ENCODE data around the gene GNPNAT1.

Gene GNPNAT1

DNA sequence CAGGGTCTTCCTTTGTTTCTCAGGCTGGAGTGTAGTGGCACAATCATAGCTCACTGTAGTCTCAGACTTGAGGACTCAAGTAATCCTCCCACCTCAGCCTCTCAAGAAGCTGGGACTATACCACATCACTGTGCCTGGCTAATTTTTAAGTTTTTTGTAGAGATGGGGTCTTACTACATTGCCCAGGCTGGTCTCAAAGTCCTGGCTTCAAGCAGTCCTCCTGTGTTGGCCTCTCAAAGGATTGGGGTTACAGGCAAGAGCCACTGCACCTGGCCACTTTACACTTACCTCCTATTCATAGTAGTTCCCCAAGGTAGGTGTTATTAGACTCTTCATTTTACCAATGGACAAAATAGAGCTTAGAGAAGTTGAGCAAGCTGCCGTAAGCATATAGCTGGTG lies 32.3 kb downstream of the GNPNAT1 start:
- no peak overlapping the region for H3K27ac ChIP-seq (replicated peaks; ENCODE audit: low read length)

DNA sequence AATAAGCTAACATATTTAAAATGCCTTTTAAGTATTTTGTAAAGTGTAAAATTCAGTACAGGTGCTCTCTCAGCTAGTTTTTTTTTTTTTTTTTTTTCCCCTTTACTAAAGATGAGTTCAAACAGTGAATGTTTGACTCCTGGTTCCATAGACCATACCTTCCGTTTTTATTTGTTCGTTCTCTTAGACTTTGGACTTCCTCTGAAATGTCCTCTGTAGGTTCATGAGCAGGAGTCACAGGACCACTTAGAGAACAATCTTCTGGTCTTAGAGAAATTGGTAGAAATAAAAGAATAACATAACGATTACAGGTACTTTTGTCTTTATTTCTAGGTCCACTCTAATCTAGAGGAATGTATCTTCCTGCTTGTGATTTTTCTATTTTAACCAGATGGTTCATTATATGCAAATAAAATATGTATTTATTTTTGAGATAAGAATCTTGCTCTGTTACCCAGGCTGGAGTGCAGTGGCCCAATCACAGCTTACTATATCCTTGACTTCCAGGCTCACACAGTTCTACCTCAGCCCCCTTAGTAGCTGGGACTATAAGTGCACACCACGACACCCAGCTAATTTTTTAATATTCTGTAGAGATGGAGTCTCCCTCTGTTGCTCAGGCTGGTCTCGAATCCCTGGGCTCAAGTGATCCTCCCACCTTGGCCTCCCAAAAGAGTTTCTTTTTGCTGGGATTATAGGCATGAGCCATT lies 35.6 kb downstream of the GNPNAT1 start:
- H3K4ac ChIP-seq (ENCODE audit: low read length) = no peak overlapping the region
- H2BK120ac ChIP-seq (ENCODE audit: low read depth, low read length) = no peak overlapping the region
- no peak overlapping the region for H3K18ac ChIP-seq (ENCODE audit: low read length)
- DNase-seq (ENCODE audit: low spot score) = no peak
- no peak overlapping the region for H3K4me2 ChIP-seq (ENCODE audit: insufficient read depth, low read length, poor library complexity, severe bottlenecking)
- no peak overlapping the region for H3K14ac ChIP-seq (ENCODE audit: low read length)
- H4K8ac ChIP-seq (ENCODE audit: low read depth, low read length) = no peak overlapping the region
- no peak overlapping the region for H2AK5ac ChIP-seq (ENCODE audit: low read depth, low read length)
- WGBS, 2 donors (ENCODE audit: extremely low coverage in 2 of 2, insufficient read length in 2 of 2, insufficient replicate concordance in 1 of 2) = no CpG with 5 or more reads among the region's 5 CpGs
- H2BK12ac ChIP-seq (ENCODE audit: low read length) = no peak overlapping the region
- no peak overlapping the region for H2BK5ac ChIP-seq (ENCODE audit: low read length)
- H3K36me3 ChIP-seq (replicated peaks in 1 of 2; ENCODE audit: control insufficient read depth in 2 of 2, insufficient read depth in 2 of 2, low read length in 2 of 2) = peaks cover 4 to 49% of the 10 kb centered on the region in 2 donors
- no peaks in the 10 kb centered on the region for H3K9me3 ChIP-seq (replicated peaks in 1 of 2; ENCODE audit: control insufficient read depth in 2 of 2, insufficient read depth in 1 of 2, low read depth in 1 of 2, low read length in 2 of 2)
- no peak overlapping the region for H3K27ac ChIP-seq (replicated peaks; ENCODE audit: low read length)
- no peak overlapping the region for H2AFZ ChIP-seq (ENCODE audit: low read length)
- no peaks in the 10 kb centered on the region for H3K4me1 ChIP-seq (ENCODE audit: control insufficient read depth in 2 of 2, insufficient read depth in 1 of 2, low read depth in 1 of 2, low read length in 2 of 2)
- H3K27me3 ChIP-seq (ENCODE audit: control insufficient read depth in 3 of 3, insufficient read depth in 3 of 3, low read depth in 1 of 3, low read length in 3 of 3) = no peaks in the 10 kb centered on the region
- no peak overlapping the region for H2BK15ac ChIP-seq (ENCODE audit: low read length)
- H3K4me3 ChIP-seq (ENCODE audit: low read length in 2 of 2) = no peak overlapping the region
- H4K91ac ChIP-seq (ENCODE audit: low read depth, low read length, poor library complexity) = no peak overlapping the region
- no peak overlapping the region for H3K23ac ChIP-seq (ENCODE audit: low read depth, low read length, poor library complexity)
- no peak overlapping the region for H3K9ac ChIP-seq (ENCODE audit: low read depth, low read length, poor library complexity)
- H3K79me1 ChIP-seq (ENCODE audit: low read depth, low read length) = no peaks in the 10 kb centered on the region

More for the DNA sequence above, 32.3 kb downstream of the GNPNAT1 start:
- peaks cover 4 to 54% of the 10 kb centered on the region in 2 donors for H3K36me3 ChIP-seq (replicated peaks in 1 of 2; ENCODE audit: control insufficient read depth in 2 of 2, insufficient read depth in 2 of 2, low read length in 2 of 2)
- DNase-seq (ENCODE audit: low spot score) = no peak
- H3K4ac ChIP-seq (ENCODE audit: low read length) = no peak overlapping the region
- no peaks in the 10 kb centered on the region for H3K27me3 ChIP-seq (ENCODE audit: control insufficient read depth in 3 of 3, insufficient read depth in 3 of 3, low read depth in 1 of 3, low read length in 3 of 3)
- no peak overlapping the region for H4K91ac ChIP-seq (ENCODE audit: low read depth, low read length, poor library complexity)
- no peak overlapping the region for H2AK5ac ChIP-seq (ENCODE audit: low read depth, low read length)
- H3K18ac ChIP-seq (ENCODE audit: low read length) = no peak overlapping the region
- no CpG with 5 or more reads among the region's 1 CpG for WGBS, 2 donors (ENCODE audit: extremely low coverage in 2 of 2, insufficient read length in 2 of 2, insufficient replicate concordance in 1 of 2)
- no peak overlapping the region for H2AFZ ChIP-seq (ENCODE audit: low read length)
- no peak overlapping the region for H3K4me2 ChIP-seq (ENCODE audit: insufficient read depth, low read length, poor library complexity, severe bottlenecking)
- H3K4me1 ChIP-seq (ENCODE audit: control insufficient read depth in 2 of 2, insufficient read depth in 1 of 2, low read depth in 1 of 2, low read length in 2 of 2) = no peaks in the 10 kb centered on the region
- no peaks in the 10 kb centered on the region for H3K9me3 ChIP-seq (replicated peaks in 1 of 2; ENCODE audit: control insufficient read depth in 2 of 2, insufficient read depth in 1 of 2, low read depth in 1 of 2, low read length in 2 of 2)
- H3K14ac ChIP-seq (ENCODE audit: low read length) = no peak overlapping the region
- no peak overlapping the region for H3K23ac ChIP-seq (ENCODE audit: low read depth, low read length, poor library complexity)
- H2BK15ac ChIP-seq (ENCODE audit: low read length) = no peak overlapping the region
- H3K4me3 ChIP-seq (ENCODE audit: low read length in 2 of 2) = no peak overlapping the region
- H3K79me1 ChIP-seq (ENCODE audit: low read depth, low read length) = no peaks in the 10 kb centered on the region
- no peak overlapping the region for H2BK5ac ChIP-seq (ENCODE audit: low read length)
- no peak overlapping the region for H3K9ac ChIP-seq (ENCODE audit: low read depth, low read length, poor library complexity)
- no peak overlapping the region for H2BK12ac ChIP-seq (ENCODE audit: low read length)
- no peak overlapping the region for H4K8ac ChIP-seq (ENCODE audit: low read depth, low read length)
- no peak overlapping the region for H2BK120ac ChIP-seq (ENCODE audit: low read depth, low read length)

DNA sequence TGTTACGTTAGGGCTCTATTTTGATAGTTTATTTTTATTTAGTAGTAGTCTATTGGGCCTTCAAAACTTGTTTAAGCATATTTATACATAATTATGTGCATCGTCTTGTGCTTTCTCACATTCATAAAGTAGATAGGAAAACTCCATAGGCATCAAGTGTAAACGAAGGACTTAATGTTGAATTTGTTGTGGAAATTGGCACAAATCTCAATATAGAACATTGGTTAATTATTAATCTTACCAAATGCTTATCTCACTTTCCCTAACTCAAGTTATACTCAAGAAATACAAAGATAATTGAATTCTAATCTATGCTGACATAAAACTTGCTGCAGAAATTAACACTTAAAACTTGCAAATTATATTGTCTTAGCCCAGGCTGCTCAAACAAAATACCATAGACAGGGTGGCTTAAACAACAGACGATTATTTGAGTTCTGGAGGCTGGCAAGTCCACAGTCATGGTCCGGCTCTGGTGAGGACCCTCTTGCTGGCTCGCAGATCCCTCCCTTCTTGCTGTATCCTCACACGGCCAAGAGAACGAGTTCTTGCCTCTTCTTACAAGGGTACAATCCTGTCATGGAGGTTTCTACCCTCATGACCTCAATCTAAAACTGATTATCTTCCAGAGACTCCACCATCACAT lies 42.6 kb downstream of the GNPNAT1 start:
- no CpG with 5 or more reads among the region's 8 CpGs for WGBS, 2 donors (ENCODE audit: extremely low coverage in 2 of 2, insufficient read length in 2 of 2, insufficient replicate concordance in 1 of 2)

DNA sequence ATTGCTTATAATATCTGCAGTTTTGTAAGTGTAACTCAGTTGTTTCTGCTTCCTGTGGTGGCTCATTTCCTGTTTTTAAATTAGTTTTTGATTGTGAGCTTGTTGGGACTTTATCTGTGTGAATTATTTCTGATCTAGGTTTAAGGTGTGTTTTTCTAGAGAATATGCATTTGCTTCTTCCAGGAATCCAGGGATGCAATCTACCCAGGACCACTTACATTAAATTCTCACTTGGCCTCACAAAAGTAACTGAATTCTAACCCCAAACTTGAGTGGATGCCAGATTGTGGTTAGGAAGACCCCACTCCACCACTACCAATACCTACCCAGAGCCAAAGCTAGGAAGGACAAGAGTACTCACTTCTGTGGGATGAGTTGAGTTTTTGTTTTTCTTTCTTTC lies 49.5 kb downstream of the GNPNAT1 start:
- H2BK120ac ChIP-seq (ENCODE audit: low read depth, low read length) = no peak overlapping the region
- H3K4me3 ChIP-seq (ENCODE audit: low read length in 2 of 2) = no peak overlapping the region
- no peak for DNase-seq (ENCODE audit: low spot score)
- no peak overlapping the region for H3K9ac ChIP-seq (ENCODE audit: low read depth, low read length, poor library complexity)
- no peak overlapping the region for H2BK12ac ChIP-seq (ENCODE audit: low read length)
- H3K4me1 ChIP-seq (ENCODE audit: control insufficient read depth in 2 of 2, insufficient read depth in 1 of 2, low read depth in 1 of 2, low read length in 2 of 2) = no peaks in the 10 kb centered on the region
- H2AFZ ChIP-seq (ENCODE audit: low read length) = no peak overlapping the region
- H3K4me2 ChIP-seq (ENCODE audit: insufficient read depth, low read length, poor library complexity, severe bottlenecking) = no peak overlapping the region
- H3K14ac ChIP-seq (ENCODE audit: low read length) = no peak overlapping the region
- H2BK5ac ChIP-seq (ENCODE audit: low read length) = no peak overlapping the region
- H3K18ac ChIP-seq (ENCODE audit: low read length) = no peak overlapping the region
- no peaks in the 10 kb centered on the region for H3K27me3 ChIP-seq (ENCODE audit: control insufficient read depth in 3 of 3, insufficient read depth in 3 of 3, low read depth in 1 of 3, low read length in 3 of 3)
- no peak overlapping the region for H2AK5ac ChIP-seq (ENCODE audit: low read depth, low read length)
- H3K23ac ChIP-seq (ENCODE audit: low read depth, low read length, poor library complexity) = no peak overlapping the region
- H3K27ac ChIP-seq (replicated peaks; ENCODE audit: low read length) = no peak overlapping the region
- no peak overlapping the region for H2BK15ac ChIP-seq (ENCODE audit: low read length)
- no peak overlapping the region for H3K4ac ChIP-seq (ENCODE audit: low read length)
- H4K91ac ChIP-seq (ENCODE audit: low read depth, low read length, poor library complexity) = no peak overlapping the region
- peaks cover 2% of the 10 kb centered on the region for H3K79me1 ChIP-seq (ENCODE audit: low read depth, low read length)
- peaks cover 0 to 38% of the 10 kb centered on the region in 2 donors for H3K36me3 ChIP-seq (replicated peaks in 1 of 2; ENCODE audit: control insufficient read depth in 2 of 2, insufficient read depth in 2 of 2, low read length in 2 of 2)
- H4K8ac ChIP-seq (ENCODE audit: low read depth, low read length) = no peak overlapping the region
- no peaks in the 10 kb centered on the region for H3K9me3 ChIP-seq (replicated peaks in 1 of 2; ENCODE audit: control insufficient read depth in 2 of 2, insufficient read depth in 1 of 2, low read depth in 1 of 2, low read length in 2 of 2)

More for the DNA sequence above, 42.6 kb downstream of the GNPNAT1 start:
- no peak overlapping the region for H2BK5ac ChIP-seq (ENCODE audit: low read length)
- H3K4ac ChIP-seq (ENCODE audit: low read length) = no peak overlapping the region
- H3K9me3 ChIP-seq (replicated peaks in 1 of 2; ENCODE audit: control insufficient read depth in 2 of 2, insufficient read depth in 1 of 2, low read depth in 1 of 2, low read length in 2 of 2) = no peaks in the 10 kb centered on the region
- no peak overlapping the region for H2BK120ac ChIP-seq (ENCODE audit: low read depth, low read length)
- H3K4me2 ChIP-seq (ENCODE audit: insufficient read depth, low read length, poor library complexity, severe bottlenecking) = no peak overlapping the region
- no peak overlapping the region for H3K4me3 ChIP-seq (ENCODE audit: low read length in 2 of 2)
- no peak overlapping the region for H3K14ac ChIP-seq (ENCODE audit: low read length)
- H3K18ac ChIP-seq (ENCODE audit: low read length) = no peak overlapping the region
- H4K8ac ChIP-seq (ENCODE audit: low read depth, low read length) = no peak overlapping the region
- no peak overlapping the region for H4K91ac ChIP-seq (ENCODE audit: low read depth, low read length, poor library complexity)
- H3K27me3 ChIP-seq (ENCODE audit: control insufficient read depth in 3 of 3, insufficient read depth in 3 of 3, low read depth in 1 of 3, low read length in 3 of 3) = peaks cover 0 to 2% (median 0%) of the 10 kb centered on the region in 3 experiments
- H2AK5ac ChIP-seq (ENCODE audit: low read depth, low read length) = no peak overlapping the region
- H3K36me3 ChIP-seq (replicated peaks in 1 of 2; ENCODE audit: control insufficient read depth in 2 of 2, insufficient read depth in 2 of 2, low read length in 2 of 2) = peaks cover 4 to 79% of the 10 kb centered on the region in 2 donors
- no peak overlapping the region for H2BK15ac ChIP-seq (ENCODE audit: low read length)
- H3K79me1 ChIP-seq (ENCODE audit: low read depth, low read length) = no peaks in the 10 kb centered on the region
- no peak overlapping the region for H3K23ac ChIP-seq (ENCODE audit: low read depth, low read length, poor library complexity)
- no peaks in the 10 kb centered on the region for H3K4me1 ChIP-seq (ENCODE audit: control insufficient read depth in 2 of 2, insufficient read depth in 1 of 2, low read depth in 1 of 2, low read length in 2 of 2)
- no peak overlapping the region for H3K9ac ChIP-seq (ENCODE audit: low read depth, low read length, poor library complexity)
- no peak overlapping the region for H3K27ac ChIP-seq (replicated peaks; ENCODE audit: low read length)
- no peak overlapping the region for H2AFZ ChIP-seq (ENCODE audit: low read length)
- DNase-seq (ENCODE audit: low spot score) = no peak
- H2BK12ac ChIP-seq (ENCODE audit: low read length) = no peak overlapping the region
